T-helper 2 cell treated with Interferon-gamma antibody and Interleukin-4, amounts not matched to agents 100 ng/mL and 5 ng/mL, for 36 hours (primary cell): ENCODE data around the gene TAS1R2. TPM values are rescaled to one million over a fixed set of nuclear protein-coding genes. Genes with fewer than 3 reads are reported as not detected.
"Not testable (repeated sequence)": the region's sequence is repeated elsewhere in the genome, so short reads cannot be mapped to it uniquely, and the experiment has no call there.

Experiments
- intact Hi-C: fragments of 100-400 bp; cut with micrococcal nuclease; formaldehyde crosslinking; loops from one replicate; pipeline ENCODE4 v1.15.1; 2023
- total RNA-seq: library from RNA; stranded (reverse); gene quantifications from 2 replicates; pipeline ENCODE4 v1.2.3, GENCODE V29; 2022

Gene TAS1R2
- not detected in 2 replicates for total RNA-seq

DNA sequence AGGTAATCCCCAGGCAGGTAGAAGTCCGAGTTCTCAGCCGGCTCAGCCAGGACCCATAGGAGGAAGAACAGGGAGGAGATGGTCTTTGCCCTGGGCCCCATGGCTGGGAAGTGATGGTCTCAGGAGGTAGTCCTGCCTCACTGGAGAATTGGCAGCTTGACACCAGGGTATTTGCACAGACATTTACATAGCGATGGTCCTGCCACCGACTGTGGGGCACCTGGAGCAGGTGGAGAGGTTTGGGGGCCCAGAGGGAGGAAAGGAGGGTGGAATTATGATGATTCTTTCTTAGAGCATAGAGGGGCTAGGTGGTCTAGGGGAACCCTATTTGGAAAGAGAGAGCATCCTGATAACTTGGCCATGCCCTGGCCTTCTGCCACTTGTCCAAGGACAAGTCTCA, at the start of gene TAS1R2:
Gene TAS1R2, minus strand, starts transcription at position 101 of the 400 bp plus-strand sequence. Its CDS starts 0 bp downstream, at position 101.
- intact Hi-C loops, result no loop called here

DNA sequence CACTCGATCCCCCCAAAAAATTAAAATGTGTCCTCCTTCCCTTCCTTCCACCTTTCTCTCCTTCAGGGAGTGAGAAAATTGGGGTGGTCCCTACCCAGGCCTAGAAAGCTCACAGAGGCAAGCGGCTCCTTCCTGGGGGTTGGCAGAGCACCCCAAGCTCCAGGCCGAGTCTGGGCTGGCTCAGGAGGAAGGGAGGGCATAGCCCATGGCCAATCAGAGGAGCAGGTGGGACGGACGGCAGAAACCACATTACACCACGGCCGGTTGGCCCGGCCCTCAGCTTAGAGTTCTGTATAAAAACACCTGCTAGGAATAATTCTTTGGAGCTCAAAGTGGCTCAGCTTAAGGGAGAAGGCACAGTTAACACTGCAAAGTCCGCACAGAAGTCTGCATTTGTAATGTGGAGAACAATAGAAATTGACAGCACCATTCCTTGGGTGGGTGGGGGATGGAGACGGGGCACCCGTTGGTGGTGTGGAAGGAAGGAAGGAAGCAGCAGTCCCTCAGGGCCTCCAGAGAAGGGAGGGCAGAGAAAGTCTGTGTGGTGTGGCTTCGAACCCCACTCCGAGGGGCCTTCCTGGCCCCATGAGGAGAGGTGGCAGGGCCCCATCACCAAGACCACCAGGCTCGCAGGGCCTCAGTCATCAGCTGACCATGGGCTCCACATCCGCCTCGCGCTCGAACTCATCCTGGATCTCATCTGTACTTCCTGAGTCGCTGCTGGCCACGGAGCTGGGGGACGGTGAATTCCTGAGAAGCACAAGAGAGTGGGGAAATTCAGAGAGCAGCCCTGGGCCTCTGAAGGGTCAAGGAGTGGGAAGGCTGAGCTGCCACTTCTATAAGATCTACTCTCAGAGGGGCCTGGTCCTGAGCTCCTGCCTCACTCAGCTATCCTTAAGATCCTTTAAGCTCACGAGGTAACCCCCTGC, 48.7 kb upstream of the TAS1R2 start:
- intact Hi-C loops, result loop anchor here (1.0 to 5.0 kb wide), 4 partner anchors 64 to 333 kb away; no protein-coding TSS in a partner anchor

DNA sequence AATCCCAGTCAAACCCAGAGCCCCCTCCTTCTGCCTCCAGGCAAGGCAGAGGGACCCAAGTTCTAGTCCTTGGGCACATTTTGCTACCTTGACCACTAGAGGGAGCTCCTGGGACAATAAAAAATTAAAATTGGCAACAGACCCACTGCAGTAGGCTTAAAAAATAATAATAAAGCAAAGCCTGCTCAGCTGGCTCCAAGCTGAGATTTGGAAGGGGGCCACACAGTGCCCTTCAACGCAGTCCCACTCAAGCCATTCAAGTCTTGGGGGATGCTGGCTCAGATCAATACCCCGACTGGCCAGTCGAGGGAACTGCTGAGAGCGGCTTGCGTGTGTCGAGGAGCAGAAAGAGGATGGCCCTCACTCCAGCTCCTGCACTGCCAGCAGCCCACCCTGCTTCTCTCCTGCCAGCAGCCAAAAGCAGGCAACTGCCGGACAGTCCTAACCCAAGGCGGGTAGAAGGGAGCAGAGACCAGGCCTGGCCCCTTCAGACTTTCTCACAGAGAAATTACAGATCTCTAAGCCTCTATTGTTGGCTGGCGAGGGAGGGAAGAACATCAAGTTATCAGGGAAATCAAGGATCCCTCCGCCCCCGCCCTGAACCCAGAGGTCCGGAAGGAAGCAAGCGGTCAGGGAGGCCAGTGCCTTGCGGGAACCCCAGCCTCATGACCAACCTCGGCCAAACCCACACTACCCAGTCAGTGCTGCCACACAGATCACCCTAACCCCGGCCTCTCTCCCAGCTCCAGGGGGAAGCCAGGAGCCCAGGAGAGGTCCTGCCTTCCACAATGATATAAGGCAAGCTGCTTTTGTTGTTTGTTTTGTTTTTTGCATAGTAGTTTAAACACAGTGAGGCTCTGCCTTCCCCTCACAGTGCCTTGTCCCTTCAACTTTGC, 47.8 kb upstream of the TAS1R2 start:
- intact Hi-C loops, result loop anchor here (1.0 to 5.0 kb wide), 4 partner anchors 65 to 334 kb away; no protein-coding TSS in a partner anchor

DNA sequence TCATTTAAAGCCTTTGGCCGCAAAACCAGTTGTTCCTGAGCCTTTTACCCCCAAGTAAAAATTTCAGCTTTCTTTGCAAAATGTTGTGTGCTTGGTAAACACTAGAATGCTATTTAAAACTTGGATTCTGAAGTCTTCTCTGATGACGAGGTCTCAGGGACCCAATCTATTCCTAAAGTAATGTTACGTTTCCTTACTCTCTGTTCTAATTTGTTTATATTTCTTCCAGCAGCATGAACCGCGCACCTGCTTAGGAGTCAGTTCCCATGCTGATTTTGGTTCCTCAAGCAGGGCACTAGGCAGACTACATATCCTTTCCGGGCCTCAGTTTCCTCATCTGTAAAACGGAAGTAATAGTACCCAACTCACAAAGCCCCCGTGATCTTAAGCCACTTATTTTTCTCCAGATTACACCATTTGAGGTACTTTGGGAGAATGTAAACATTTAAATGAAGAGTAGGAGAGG, 43.9 kb upstream of the TAS1R2 start:
- intact Hi-C loops, result loop anchor here (2.0 kb wide), 1 partner anchor 347 kb away; the partner anchor contains the start of genes EMC1 and MRTO4

DNA sequence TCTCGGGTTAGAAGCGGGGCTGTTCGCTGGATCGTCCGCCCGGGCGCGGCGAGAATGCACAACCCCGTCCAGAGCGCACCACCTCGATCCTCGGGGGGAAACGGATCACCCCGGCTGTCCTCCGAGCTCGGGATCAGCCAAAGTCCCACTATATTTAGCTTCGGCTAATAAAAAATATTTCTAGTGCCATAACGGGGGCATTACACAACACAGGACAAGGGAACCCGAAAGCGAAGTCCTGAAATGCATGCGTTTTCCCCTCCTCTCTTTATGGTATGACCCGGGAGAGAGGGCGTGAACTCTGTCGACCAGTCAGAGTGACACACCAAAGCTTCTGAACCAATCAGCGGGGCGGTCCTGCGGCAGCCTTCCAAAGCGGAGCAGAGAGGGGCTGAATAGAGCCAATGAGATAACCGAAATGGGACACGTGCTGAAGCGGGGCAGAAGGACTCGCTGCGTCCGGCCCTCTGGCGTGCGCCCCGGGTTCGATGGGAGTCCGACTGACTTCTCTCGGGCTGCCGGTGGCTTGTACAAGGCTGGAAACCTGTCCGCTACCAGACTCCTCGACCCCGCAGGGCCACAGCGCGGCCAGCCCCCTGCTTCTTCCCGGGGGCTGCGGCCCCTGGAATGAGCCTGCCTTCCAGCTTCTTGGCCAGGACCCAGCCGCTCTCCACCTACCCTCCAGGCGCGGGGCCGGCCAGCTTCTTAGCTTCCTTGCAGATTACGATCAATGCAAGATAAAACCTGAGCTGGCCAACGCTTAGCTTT, 43.2 kb upstream of the TAS1R2 start, which contains the start of gene ALDH4A1:
Gene ALDH4A1, minus strand, starts transcription at position 33 of the 768 bp plus-strand sequence. Its CDS starts 32 bp downstream, at position 1.
- intact Hi-C loops, result loop anchor here (1.0 to 2.0 kb wide), 5 partner anchors 24 to 348 kb away; partner anchors contain the start of genes EMC1, IFFO2, MRTO4 and UBR4

DNA sequence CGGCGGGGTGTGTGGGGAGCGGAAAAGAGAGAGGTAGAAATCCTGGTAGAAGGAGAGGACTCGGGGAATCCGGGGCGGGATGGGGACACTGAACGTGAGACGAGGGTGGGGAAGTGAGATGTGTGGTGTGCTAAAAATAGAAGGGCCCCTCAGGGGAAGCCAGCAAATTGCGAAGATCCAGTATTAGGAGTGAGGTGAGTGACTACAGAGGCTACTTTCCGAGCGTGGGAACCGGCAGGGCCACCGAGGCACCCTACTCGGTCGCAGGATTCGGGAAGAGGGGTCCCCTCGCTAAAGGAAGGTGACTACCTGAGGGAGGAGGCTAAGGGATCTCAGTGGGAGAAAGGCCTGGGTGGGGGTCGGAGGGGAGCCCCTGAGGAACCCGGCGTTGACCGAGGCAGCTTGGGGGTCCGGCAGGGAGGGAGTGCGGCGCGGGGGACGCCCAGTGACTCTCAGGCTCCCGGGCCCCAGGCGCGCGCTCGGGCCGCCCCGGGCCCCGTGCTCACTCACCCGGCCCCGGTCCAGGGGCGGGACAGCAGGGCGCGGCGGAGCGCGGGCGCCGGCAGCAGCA, 42.6 kb upstream of the TAS1R2 start:
- intact Hi-C loops, result loop anchor here (1.0 to 2.0 kb wide), 5 partner anchors 24 to 349 kb away; partner anchors contain the start of genes EMC1, IFFO2, MRTO4 and UBR4

DNA sequence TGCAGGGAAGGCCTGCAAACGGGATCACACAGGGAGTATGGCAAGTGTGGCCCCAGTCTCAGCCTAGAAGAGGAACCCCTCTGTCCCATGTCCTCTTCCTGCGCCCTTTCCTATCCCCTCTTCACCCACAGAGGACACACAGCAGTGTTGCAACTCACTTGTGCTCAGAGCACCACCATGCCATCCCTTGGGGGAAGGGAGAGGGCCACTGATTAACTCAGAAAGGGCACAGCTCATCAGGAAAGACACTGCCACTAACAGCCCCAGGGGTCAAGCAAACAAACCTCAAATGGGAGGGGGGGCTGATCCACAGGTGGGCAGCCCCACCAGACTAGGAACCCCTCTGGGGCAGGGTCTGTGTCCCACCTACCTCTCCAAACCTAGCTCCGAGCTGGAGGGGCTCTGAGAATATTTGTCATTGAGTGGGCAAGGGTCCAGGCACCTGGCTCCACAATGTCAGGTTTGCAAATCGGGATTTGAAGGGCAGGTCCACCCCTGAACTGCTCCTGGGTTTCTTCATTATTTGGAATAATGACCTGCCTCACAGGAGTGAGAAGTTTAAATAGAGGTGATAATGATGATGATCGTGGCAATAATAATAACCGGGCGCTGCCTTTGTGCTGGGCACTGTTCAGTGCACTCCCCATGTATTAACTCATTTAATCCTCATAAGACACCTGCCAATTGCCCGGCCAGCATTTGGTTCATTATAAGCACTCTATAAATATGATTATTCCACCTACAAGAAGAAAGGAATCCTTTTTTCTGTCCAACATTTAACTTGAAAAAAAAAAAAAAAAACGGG, 41.9 kb upstream of the TAS1R2 start:
- intact Hi-C loops, result no loop called here

DNA sequence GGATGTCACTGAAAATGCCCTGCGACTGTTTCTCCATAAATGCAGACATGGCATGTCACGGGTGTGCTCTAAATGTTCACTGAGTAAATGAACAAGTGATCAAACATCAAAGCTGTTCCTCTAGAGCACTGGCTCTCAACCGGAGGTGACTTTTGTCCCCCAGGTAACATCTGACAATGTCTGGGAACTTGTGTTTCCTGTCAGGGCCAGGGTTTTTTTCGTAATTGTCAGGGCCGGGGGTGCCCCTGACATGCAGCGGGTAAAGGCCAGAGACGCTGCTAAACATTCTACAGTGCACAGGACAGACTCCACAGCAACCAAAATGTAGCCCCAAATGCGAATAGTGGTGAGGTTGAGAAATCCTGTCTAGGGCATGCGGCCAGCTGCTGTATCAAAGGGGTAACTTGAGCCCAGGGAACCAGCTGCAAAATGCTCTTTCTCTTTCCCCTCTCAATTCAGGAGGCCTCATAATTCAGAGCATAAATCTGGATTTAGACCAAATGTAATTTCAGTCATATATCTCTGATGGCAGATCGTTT, 40.9 kb upstream of the TAS1R2 start:
- intact Hi-C loops, result no loop called here

DNA sequence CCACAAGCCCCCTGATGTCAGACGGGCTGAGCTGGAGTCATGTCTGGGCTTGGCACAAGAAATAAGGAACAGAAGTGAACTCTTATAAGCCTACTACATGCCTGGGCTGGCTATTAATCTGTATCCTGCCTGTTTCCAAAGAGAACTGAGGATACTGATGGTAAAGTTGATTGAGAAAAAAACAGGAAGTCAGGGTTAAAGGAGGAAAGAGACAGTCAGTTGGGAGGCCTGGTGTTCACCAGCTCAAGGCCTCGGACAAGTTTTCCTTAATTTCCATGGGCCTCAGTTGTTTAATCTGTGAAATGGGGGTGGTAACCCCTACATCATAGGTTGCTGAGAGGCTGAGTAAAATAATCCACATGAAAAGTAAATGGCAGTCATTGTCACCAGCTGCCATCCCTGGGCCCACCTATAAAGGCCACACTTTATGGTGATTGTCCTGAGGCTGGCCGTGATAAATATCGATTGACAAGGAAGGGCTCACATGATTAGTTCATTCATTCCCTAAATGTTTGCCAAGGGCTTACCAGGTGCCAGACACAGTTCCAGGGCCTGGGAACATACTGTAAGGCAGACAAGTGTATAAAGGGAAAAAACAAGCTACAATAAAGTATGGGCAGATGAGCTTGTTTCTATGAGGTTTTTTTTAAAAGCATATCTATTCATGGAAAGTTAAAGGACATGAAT, 40.0 kb upstream of the TAS1R2 start:
- intact Hi-C loops, result no loop called here

DNA sequence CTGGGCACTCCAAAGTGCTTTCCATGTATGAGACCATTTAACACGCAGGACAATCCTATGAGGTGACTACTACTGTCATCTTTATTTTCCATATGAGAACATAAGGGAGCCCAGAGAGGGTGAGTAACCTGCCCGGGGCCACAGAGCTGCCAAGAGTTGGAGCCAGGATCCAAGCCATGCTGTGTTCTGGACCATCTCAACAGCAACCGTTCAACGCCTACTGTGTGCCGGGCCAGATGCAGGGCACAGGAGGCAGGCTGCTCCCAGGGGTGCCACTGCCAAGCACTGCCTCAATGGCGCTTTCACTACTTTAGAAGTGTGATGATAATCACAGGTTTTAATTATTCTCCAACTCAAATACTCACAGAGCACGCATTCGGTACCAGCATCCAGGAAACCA, 39.1 kb upstream of the TAS1R2 start:
- intact Hi-C loops, result no loop called here

DNA sequence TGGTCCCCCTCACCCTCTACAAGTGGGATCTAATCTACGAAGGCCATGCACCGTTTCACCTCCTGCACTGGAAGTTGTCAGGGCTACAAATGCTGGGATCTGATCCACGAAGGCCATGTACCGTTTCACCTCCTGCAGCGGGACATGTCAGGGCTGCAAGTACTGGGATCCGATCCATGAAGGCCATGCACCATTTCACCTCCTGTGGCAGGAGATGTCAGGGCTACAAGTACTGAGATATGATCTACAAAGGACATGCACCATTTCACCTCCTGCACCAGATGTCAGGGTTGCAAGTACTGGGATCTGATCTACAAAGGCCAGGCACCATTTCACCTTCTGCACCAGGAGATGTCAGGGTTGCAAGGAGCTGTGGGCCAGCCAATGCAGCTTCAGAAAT, 35.9 kb upstream of the TAS1R2 start:
- intact Hi-C loops, result no loop called here

DNA sequence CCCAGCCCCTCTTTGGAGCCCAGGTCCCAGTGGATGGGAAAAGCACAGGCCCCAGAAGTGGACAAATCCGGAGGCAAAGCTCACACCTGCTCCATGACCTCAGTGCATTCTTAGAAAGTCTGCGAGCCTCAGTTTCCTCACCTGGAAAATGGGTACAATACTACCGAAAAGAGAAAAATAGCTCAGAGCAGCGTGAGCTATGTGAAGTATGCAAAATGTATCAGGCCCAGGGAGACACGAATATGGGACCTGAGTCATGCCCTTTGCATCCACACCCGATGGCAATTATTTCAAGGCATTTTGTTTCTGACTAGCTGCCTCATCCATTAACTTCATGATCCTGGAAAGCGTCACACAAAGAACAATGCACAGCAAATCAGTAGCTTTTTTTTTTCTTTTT, 33.7 kb upstream of the TAS1R2 start:
- intact Hi-C loops, result no loop called here

DNA sequence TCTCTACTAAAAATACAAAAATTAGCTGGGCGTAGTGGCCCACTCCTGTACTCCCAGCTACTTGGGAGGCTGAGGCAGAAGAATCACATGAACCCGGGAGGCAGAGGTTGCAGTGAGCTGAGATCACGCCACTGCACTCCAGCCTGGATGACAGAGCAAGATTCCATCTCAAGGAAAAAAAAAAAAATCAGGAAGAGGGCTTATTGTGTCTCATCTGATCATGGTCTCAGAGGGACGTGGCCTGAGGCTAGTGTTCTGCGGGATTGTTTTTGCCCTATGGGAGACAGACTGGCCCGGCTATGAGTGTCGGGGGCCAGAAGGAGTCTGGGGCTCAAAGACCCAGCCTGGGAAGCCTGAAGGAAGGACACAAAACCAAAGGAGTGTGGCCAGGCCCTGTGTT, 32.4 kb upstream of the TAS1R2 start:
- intact Hi-C loops, result not testable (repeated sequence)

DNA sequence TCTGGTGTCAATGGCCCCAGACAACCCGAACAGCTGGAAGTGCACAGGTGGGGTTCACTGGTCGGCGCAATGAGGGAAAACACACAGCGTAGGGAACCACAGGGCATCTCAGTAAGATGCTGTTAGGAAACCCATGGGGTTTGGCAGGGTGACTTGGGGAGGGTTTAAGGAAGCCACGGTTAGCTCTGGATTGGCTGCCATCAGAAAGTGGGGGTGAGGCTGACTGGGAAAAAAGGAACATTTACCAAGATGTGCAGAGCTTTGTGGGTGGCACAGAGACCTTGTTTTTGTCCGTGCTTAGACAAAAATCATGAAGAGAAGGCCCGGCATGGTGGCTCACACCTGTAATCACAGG, 31.9 kb upstream of the TAS1R2 start:
- intact Hi-C loops, result no loop called here

DNA sequence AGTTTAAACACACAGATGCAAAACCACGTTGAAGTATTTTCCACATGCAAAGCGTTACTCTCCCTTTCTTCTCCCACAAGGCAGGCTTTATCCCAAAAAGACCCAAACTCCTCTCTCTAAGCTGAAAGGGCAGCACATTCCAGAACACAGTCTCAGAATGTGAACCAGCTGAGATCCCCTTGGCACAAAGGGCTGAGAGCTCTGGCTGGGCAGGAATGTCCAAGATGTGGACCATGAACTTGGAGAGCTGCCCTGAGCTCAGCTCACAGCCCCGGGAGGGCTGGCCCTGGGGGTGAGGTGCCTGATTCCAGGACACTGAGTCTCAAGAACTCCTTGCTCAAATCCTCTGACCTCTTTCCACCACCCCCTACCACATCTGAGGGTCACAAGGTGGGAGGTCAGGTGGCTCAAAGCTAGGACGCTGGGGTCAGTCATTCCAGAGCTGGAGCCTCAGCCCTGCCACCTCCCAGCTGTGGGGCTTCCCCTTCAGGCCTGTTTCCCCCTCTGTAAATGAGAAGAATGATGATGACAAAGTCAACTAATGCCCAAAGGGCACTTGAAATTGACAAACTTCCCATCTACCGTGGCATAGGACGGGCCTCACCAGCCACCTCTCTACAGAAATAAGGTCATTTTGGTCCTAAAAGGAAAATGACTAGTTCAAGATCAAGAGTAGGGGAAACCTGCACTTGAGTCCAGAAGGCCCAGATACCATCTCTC, 31.4 kb upstream of the TAS1R2 start:
- intact Hi-C loops, result no loop called here

DNA sequence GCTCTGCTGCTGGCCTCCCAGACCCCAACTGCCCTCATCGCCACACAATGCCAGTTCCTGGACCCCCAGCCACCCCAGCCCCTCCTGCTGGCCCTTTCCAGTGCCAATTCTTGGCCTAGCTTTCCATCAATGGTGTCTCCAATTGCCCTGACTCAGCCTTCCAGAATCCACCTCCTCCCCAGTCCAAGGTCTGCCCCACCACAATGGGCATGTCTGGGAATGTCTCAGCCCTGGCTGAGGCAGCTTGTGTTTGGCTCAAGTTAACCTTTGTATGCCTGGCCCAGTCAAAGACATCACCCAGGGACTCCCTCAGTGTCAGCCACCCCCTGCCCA, 26.5 kb upstream of the TAS1R2 start:
- intact Hi-C loops, result no loop called here

DNA sequence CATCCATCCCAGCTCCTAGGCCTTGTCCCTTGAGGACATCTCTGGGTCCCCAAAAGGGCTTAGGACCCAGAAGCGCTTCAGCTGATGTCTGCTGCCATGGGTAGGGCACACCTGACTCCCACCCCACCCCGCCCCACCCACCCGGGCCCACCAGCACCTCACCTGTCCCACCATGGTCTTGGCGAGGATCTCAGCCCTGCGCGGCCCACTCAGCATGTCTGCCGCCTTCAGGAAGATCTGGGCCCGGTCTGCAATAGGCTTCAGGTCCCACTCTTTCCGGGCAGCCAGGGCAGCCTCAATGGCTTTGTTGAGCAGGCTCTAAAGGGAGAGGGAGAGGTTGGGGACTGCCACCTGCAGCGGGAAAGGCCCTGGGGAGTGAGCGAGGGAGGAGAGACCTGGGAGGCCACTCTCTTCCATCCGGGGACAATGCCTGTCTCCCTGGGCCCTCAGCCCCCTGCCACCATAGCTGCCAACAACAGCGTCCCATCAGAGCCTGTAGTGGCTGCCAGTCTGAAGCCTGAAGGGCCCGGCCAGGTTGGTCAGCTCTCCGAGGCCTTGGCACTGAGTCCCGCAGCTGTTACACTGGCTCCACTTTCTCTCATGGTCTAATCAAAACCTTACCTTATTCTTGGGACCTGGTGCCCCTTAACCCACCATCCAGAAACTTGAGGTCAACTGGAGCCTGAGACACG, 26.0 kb upstream of the TAS1R2 start:
- intact Hi-C loops, result no loop called here
